ENCODE data around the gene ACP7. TPM values are rescaled to one million over a fixed set of nuclear protein-coding genes. Genes with fewer than 3 reads are reported as not detected.

ACP7 gene
- total RNA-seq, 1 experiment from 2014 or later = 0.15 TPM

GRCh38 chr19:39138221-39139211, 54.3 kb downstream of the ACP7 start:
- no peak overlapping the region for H2BK12ac ChIP-seq (ENCODE audit: insufficient read length, low read depth, low read length)
- H2AK5ac ChIP-seq (ENCODE audit: insufficient read length, low read length) = no peak overlapping the region
- H3K79me2 ChIP-seq (ENCODE audit: insufficient read depth, low read length) = peaks cover 12% of the 10 kb centered on the region; the same call in 1 of the 2 replicates
- peak overlapping the region; percentile 31 for H4K91ac ChIP-seq (ENCODE audit: insufficient read length, low read depth, low read length)
- no peak overlapping the region for H3K23ac ChIP-seq (ENCODE audit: insufficient read length, low read depth, low read length)
- no peak for DNase-seq
- no peaks in the 10 kb centered on the region for H3K27me3 ChIP-seq (ENCODE audit: insufficient read depth, low read length)
- no peak overlapping the region for H2AFZ ChIP-seq (ENCODE audit: low read length)
- no peak overlapping the region for H2BK5ac ChIP-seq (ENCODE audit: insufficient read length, low read length)
- no peak overlapping the region for H3K9ac ChIP-seq (ENCODE audit: extremely low read depth, insufficient read length, low read length)
- peaks cover 24% of the 10 kb centered on the region; the same call in 1 of the 2 replicates for H3K4me1 ChIP-seq (ENCODE audit: insufficient read depth, low read length)
- H3T11ph ChIP-seq (ENCODE audit: low read length) = no peak overlapping the region
- no peak overlapping the region for H2BK120ac ChIP-seq (ENCODE audit: low read depth, low read length, poor library complexity, severe bottlenecking)
- H4K20me1 ChIP-seq (ENCODE audit: control insufficient read depth, insufficient read depth, insufficient read length) = peaks cover 3% of the 10 kb centered on the region
- H4K8ac ChIP-seq (replicated peaks; ENCODE audit: insufficient read length, low read depth, low read length) = no peak overlapping the region
- no peak overlapping the region for H2BK20ac ChIP-seq (ENCODE audit: low read depth, low read length, poor library complexity, severe bottlenecking)
- H3K4ac ChIP-seq (ENCODE audit: low read depth, low read length) = no peak overlapping the region; the same call in 1 of the 2 replicates
- peak overlapping the region; percentile 35 for H3K18ac ChIP-seq (ENCODE audit: insufficient read length, low read depth, low read length)
- H4K5ac ChIP-seq (ENCODE audit: insufficient read length, low read depth, low read length) = no peak overlapping the region
- Mint-ChIP-seq H3K9me3 (no peaks in the 10 kb centered on the region), H3K4me3 (peak overlapping the region in 1 of 2 experiments; percentile 65; a peak in 2 of 5 replicates), H3K4me1 (peaks cover 77 to 88% of the 10 kb centered on the region in 2 experiments), H3K27ac (peak overlapping the region; percentile 40 to 91 (median 77); a peak in 5 of 7 replicates), H3K36me3 (ENCODE audit: insufficient read depth in 1 of 3, low read depth in 3 of 3) (0 out of 7 replicates have a peak, but pooled peaks cover 0 to 4% (median 0%) of the 10 kb centered on the region in 3 experiments), H3K27me3 (ENCODE audit: low read depth) (no peaks in the 10 kb centered on the region)
- no CpG with 5 or more reads among the region's 20 CpGs for WGBS (ENCODE audit: extremely low coverage, insufficient read length, low lambda C conversion rate)
- H3K14ac ChIP-seq (ENCODE audit: insufficient read depth, low read length) = no peak overlapping the region
- no peak overlapping the region for H3K4me2 ChIP-seq (ENCODE audit: insufficient read depth, insufficient read length, low read length)
- no peak for TF ChIP-seq CTCF (conservative IDR thresholded peaks at IDR 0.05)
- H3K56ac ChIP-seq (ENCODE audit: insufficient read length, low read depth, low read length) = no peak overlapping the region
- H3K9me3 ChIP-seq (ENCODE audit: control insufficient read depth, low read depth, low read length) = no peaks in the 10 kb centered on the region
- H3K79me1 ChIP-seq (ENCODE audit: insufficient read depth, low read depth, low read length, poor library complexity, severe bottlenecking) = no peaks in the 10 kb centered on the region
- H3K23me2 ChIP-seq (ENCODE audit: insufficient read length, low read depth, low read length, poor library complexity, severe bottlenecking) = no peaks in the 10 kb centered on the region
- H2BK15ac ChIP-seq (ENCODE audit: low read depth, low read length) = no peak overlapping the region
- no peak overlapping the region for H3K27ac ChIP-seq (ENCODE audit: insufficient read length, low read depth, low read length)

All from H9 (cell line).